HG03095 (cell line): ENCODE results near the gene TLE3.

Experiments used
- ATAC-seq: cut with Tn5 transposase; IDR thresholded peaks from one replicate; pipeline ENCODE4 v1.9.1; 2021; ENCODE audit warnings: moderate library complexity; ENCODE audit not compliant: unreplicated experiment

Gene TLE3

DNA sequence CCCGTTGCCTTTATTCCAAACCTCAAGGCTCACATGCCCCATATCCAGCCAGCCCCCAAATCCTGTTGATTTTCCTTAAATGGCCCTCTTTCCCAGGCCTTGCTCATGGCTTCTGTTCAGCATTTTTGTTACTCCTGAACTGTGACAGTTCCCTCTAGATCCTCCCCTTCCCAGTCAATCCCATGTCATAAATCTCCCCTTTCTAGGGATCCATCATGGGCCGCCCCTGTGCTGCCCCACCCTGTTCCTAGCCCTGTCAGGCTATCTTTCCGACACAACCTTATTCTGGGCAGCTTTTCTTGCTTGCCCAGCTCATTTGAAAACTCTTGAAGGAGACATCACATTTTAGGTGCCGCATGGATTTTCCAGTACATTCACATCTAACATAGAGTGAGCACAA is 84.8 kb downstream of the TLE3 start:
- no peak for ATAC-seq

DNA sequence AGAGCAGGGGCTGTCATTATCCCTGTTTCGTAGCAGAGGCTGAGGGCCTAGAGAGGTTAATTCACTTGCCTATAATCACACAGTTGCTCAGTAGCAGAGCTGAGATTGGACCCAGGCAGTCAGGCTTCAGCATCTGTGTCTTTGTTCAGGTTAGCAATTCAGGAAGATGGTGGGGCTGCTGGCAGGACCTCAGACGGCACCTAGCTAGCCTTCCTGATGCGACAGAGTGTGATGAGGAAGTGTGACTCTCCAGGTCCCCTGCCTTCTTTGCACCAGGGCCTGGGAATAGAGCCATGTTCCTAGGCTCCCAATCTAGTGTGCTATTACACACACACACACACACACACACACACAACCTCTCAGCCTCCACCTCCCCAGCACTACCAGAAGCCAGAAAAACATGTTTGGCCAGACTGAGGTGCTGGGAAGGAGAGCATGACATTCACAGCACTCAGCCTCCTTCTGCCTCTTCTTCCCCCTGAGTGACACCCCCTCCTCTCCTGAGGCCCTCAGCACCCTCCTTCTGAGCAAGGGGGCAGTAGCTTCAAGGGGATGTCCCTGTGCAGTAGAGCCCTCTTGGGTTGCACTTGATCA is 88.9 kb downstream of the TLE3 start:
- ATAC-seq, result no peak

DNA sequence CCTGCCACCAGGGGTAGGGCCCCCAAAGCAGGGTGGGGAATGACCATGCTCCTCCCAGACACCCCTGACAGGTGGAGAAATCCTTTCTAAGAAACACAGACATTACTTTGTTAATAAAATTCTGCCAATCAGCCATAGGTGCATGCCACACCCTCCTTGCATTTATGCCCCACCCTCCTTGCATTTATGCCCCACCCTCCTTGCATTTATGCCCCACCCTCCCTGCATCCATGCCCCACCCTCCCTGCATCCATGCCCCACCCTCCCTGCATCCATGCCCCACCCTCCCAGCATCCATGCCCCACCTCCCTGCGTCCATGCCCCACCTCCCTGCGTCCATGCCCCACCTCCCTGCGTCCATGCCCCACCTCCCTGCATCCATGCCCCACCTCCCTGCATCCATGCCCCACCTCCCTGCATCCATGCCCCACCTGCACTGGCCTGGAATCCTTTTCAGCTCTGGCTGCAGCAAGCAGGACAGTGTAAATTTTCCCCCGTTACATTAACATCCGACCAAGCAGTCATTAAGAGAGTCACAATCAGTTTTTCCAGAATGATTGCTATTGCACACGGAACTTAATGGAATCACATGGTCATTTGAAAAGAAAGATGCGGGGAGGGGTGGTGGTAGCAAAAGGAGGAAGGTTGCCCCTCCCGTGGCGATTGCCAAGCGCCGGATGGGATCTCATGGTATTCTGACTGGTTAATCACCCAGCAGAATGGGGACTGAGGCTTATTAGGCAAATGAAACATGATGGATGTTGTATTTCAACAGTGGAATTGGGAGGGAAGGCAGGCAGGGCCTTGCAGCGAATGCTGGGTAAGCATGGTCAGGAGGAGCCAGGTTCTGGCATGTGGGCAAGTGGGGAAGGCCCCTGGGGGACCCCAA is 91.2 kb downstream of the TLE3 start:
- no peak for ATAC-seq

DNA sequence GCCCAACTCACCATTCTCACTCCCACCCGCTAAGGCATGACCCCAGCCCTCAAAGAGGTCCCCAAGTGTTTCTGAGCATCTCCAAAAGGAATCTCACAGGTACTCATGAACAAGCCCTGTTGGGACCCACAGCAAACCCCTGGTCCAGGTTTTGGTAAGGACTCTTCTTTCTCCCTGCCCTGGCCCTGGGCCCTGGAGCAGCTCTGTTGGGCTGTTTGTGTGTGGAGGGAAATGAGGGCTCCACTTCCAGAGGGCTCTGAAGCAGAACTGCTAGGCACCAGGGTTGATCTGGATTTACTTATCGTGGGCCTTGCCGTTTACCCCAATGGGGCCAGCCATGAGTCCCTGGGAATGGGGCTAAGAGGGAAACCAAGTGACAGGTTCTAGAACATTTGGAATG is 92.9 kb downstream of the TLE3 start:
- ATAC-seq, result no peak

DNA sequence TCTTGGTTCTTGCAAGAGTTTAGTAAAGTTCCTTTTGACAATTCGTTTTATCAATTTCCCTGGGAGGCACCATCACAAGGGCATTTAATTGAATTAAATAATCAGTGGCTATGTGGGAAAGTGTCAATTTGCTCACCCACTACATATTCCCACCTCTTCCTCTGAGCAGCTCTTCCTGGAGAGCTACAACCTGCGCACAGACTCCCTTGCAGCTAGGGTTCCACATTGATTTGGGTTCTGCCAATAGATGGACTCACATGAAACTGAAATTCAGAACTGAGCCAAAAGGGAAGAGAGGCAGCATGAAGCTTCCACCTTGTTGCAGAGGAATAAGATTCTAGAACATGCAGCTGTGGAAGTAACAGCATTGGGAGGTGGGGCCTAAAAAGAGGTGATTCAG is 94.8 kb downstream of the TLE3 start:
- ATAC-seq, result no peak

DNA sequence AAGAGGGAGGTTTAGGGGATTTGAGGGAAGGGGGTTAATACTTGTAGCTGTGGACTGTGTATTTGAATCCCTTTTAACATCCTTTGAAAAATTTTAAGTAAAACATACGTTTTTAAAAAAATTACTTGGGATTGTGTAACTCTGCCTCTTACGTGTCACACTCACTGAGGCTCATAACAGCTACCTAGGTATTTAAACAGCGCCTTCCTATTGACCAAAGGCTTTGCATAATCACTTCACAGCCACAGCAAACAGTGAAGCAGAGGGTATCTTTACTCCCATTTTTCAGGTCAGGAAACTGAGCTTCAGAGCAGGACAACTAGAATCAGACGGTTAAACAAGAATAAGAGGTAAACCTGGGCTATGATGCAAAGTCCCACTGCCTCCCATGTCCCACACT is 95.9 kb downstream of the TLE3 start:
- ATAC-seq, result no peak

DNA sequence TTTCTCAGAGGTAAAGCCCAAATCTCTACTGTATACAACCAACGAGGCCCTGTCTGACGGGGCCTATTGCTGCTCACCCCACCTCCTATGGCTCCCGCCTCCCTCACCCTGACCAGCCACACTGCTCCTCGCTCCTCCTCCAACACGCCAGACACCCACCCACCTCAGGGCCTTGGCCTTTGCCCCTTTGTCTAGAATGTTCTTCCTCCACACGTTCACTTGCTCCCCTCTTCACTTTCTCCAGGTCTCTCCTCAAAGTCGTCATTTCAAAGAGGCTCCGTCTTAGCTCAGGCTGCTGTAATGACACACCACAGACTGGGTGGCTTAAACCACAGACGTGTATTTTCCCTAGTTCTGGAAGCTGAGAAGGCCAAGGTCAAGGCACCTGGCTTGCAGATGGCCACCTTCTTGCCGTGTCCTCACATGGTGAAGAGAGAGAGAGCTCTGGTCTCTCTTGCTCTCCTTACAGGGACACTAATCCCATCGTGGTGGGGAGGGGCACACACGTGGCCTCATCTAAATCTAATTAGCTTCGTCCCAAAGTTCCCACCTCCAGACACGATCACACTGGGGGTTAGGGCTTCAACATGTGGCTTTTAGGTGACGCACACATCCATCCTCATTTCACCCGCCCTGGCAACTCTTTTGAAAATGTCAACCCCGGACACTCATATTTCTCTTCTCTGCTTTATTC is 98.2 kb downstream of the TLE3 start:
- ATAC-seq, result no peak

DNA sequence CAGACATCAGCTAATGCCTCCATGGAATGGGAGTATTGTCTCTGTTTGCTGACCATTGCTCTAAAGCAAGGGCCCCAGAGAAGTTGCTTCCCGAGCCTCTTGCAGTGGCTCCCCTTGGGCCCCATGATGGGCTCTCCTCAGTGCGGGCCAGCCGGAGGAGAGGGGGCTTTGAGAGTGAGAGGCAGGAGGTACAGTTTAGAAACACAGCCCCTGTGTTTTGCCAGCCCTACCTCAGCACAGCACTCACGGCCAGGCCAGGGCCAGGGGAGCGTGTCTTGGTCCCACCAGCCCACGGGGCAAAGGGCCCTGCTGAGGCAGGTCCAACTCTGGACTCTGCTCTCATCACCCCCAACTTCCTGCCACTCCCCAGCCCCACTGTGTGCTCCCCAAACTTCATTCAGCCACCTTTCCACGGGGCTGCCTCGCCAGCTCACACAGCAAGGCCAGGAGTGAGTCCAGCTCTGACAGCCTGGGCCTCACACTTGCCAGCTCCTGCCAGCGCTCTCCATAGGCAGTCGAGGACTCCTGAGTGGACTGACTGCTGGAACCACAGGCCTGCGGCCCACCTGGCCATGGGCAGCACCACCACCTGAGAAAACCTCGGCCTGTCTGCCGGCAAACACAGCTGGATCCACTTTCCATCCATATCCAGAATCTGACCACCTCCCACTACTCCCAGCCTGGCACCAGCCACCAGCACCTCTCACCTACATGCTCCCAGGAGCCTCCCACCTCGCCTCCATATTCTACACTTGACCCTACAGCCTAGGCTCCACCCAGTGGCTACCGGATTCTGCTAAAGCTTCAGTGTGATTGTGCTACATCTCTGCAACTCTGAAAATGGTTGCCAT is 99.0 kb downstream of the TLE3 start:
- no peak for ATAC-seq

DNA sequence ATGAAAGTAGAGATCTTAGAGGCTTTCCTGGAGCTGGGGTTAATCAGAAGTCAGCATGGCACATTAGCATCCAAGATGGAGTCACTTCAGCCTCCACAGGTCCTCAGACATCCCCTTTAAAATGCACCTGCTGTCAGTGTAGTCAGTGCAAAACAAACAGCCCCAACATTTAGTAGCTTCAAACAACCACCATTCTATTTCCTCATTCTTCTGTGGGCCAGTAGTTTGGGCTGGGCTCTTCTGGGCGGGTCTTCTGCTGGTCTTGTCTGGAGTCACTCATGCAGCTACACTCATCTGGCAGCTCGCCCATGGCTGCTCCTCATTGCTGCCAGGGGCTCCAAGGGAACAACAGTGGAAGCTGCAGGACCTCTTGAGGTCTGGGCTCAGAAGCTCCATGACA is 99.9 kb downstream of the TLE3 start:
- no peak for ATAC-seq
